OCI-LY3 (cell line): ENCODE measurements around the gene SCFD1.

ENCODE experiments used
- H2AFZ ChIP-seq: fragments of 200-600, 300-600 bp; shearing (Covaris generic); 2 replicates; pipeline ENCODE4 v1.6.0; 2014; ENCODE audit warnings: antibody characterized with exemption, low read depth, low read length
- H3K27ac ChIP-seq: fragments of 200-600, 300-600 bp; sonication (generic); 2 replicates; pipeline ENCODE4 v1.5.1; 2014; ENCODE audit warnings: mild to moderate bottlenecking, low read length, moderate library complexity, mixed read lengths
- H3K27me3 ChIP-seq: fragments of 200-600, 300-600 bp; sonication (generic); 2 replicates; pipeline ENCODE4 v1.6.1; 2014; ENCODE audit warnings: low read depth, low read length, mixed read lengths
- H3K36me3 ChIP-seq: fragments of 200-600, 300-600 bp; sonication (generic); replicated peaks from 2 replicates; pipeline ENCODE3; 2014; ENCODE audit warnings: low read depth, low read length, mixed read lengths
- H3K4me1 ChIP-seq: fragments of 300-600, 200-600 bp; sonication (generic); 2 replicates; pipeline ENCODE4 v1.6.1; 2014; ENCODE audit warnings: low read length, mixed read lengths
- H3K4me2 ChIP-seq: fragments of 200-600, 300-600 bp; sonication (generic); 2 replicates; pipeline ENCODE4 v1.6.1; 2014; ENCODE audit warnings: low read length, mixed read lengths
- H3K4me3 ChIP-seq: fragments of 300-600, 200-600 bp; sonication (generic); 2 replicates; pipeline ENCODE4 v1.5.1; 2014; ENCODE audit warnings: antibody characterized with exemption, mild to moderate bottlenecking, low read length, moderate library complexity
- H3K79me2 ChIP-seq: fragments of 300-600, 200-600 bp; shearing (Covaris generic); 2 replicates; pipeline ENCODE4 v1.6.1; 2014; ENCODE audit warnings: mild to moderate bottlenecking, low read length, mixed read lengths
- H3K9ac ChIP-seq: fragments of 300-600, 200-600 bp; shearing (Covaris generic); 2 replicates; pipeline ENCODE4 v1.6.0; 2014; ENCODE audit warnings: mild to moderate bottlenecking, low read length, moderate library complexity
- H3K9me3 ChIP-seq: fragments of 200-600, 300-600 bp; shearing (Covaris generic); 2 replicates; pipeline ENCODE4 v1.6.1; 2014; ENCODE audit warnings: low read length, mixed read lengths; ENCODE audit not compliant: insufficient read depth
- H4K20me1 ChIP-seq: fragments of 200-600, 300-600 bp; sonication (generic); 2 replicates; pipeline ENCODE4 v1.6.1; 2016; ENCODE audit warnings: low read length, mixed read lengths; ENCODE audit not compliant: insufficient read depth
- CTCF ChIP-seq: fragments of 200-600, 300-600 bp; sonication (generic); IDR thresholded peaks from 2 replicates; pipeline ENCODE4 v1.5.1; 2014; ENCODE audit warnings: antibody characterized with exemption, low read length, low read depth
- EZH2phosphoT487 ChIP-seq: fragments of 200-600 bp; shearing (Covaris generic); IDR thresholded peaks from 2 replicates; pipeline ENCODE4 v1.6.1; 2018; ENCODE audit warnings: antibody characterized with exemption, mixed run types, low read depth

SCFD1 gene

GRCh38 chr14:30692669-30693068 lies 70.5 kb downstream of the SCFD1 start:
- Histone ChIP-seq H3K27ac (no peak overlapping the region), H3K4me3 (no peak overlapping the region), H3K9ac (no peak overlapping the region), H3K27me3 (no peaks in the 10 kb centered on the region), H3K79me2 (no peaks in the 10 kb centered on the region), H4K20me1 (no peaks in the 10 kb centered on the region), H3K4me1 (no peaks in the 10 kb centered on the region), H3K4me2 (no peak overlapping the region), H3K36me3 (peaks cover 8% of the 10 kb centered on the region), H3K9me3 (no peaks in the 10 kb centered on the region), H2AFZ (no peak overlapping the region)
- no peak for TF ChIP-seq CTCF
- no peak for TF ChIP-seq EZH2phosphoT487

GRCh38 chr14:30698463-30698862 lies 76.3 kb downstream of the SCFD1 start:
- no peaks in the 10 kb centered on the region for H4K20me1 ChIP-seq
- H3K4me3 ChIP-seq: no peak overlapping the region
- H3K4me1 ChIP-seq: no peaks in the 10 kb centered on the region
- no peak overlapping the region for H2AFZ ChIP-seq
- H3K9me3 ChIP-seq: no peaks in the 10 kb centered on the region
- H3K4me2 ChIP-seq: no peak overlapping the region
- TF ChIP-seq EZH2phosphoT487 (no peak), CTCF (no peak)
- no peaks in the 10 kb centered on the region for H3K27me3 ChIP-seq
- H3K79me2 ChIP-seq: no peaks in the 10 kb centered on the region
- H3K36me3 ChIP-seq: peaks cover 15% of the 10 kb centered on the region
- no peak overlapping the region for H3K9ac ChIP-seq
- H3K27ac ChIP-seq: no peak overlapping the region

GRCh38 chr14:30706704-30707103 lies 84.6 kb downstream of the SCFD1 start:
- no peak overlapping the region for H3K9ac ChIP-seq
- H2AFZ ChIP-seq: no peak overlapping the region
- TF ChIP-seq EZH2phosphoT487 (no peak), CTCF (no peak)
- H3K4me1 ChIP-seq: no peaks in the 10 kb centered on the region
- H3K4me2 ChIP-seq: no peak overlapping the region
- H3K9me3 ChIP-seq: no peaks in the 10 kb centered on the region
- H4K20me1 ChIP-seq: no peaks in the 10 kb centered on the region
- H3K4me3 ChIP-seq: no peak overlapping the region
- no peaks in the 10 kb centered on the region for H3K27me3 ChIP-seq
- H3K27ac ChIP-seq: no peak overlapping the region
- H3K36me3 ChIP-seq: peaks cover 2% of the 10 kb centered on the region
- no peaks in the 10 kb centered on the region for H3K79me2 ChIP-seq

- no peak overlapping the region for H3K4me3 ChIP-seq
- H3K79me2 ChIP-seq: no peaks in the 10 kb centered on the region
- no peak overlapping the region for H3K27ac ChIP-seq
- TF ChIP-seq EZH2phosphoT487: no peak
- no peak for TF ChIP-seq CTCF
- H4K20me1 ChIP-seq: no peaks in the 10 kb centered on the region
- peaks cover 2% of the 10 kb centered on the region for H3K36me3 ChIP-seq
- no peaks in the 10 kb centered on the region for H3K27me3 ChIP-seq
- no peak overlapping the region for H3K9ac ChIP-seq
- H3K4me1 ChIP-seq: no peaks in the 10 kb centered on the region
- H3K9me3 ChIP-seq: no peaks in the 10 kb centered on the region
- H3K4me2 ChIP-seq: no peak overlapping the region
- no peak overlapping the region for H2AFZ ChIP-seq
Observed at GRCh38 chr14:30708157-30708556, 86.0 kb downstream of the SCFD1 start.
